CD4-positive, alpha-beta T cell (primary cell): ENCODE measurements around the gene CYP21A2. TPM values are rescaled to one million over a fixed set of nuclear protein-coding genes. Genes with fewer than 3 reads are reported as not detected.

Source experiments
- ATAC-seq: fragments of 200-7000 bp; cut with Tn5 transposase; one replicate; pipeline ENCODE4 v1.10.0; 2022; ENCODE audit warnings: mild to moderate bottlenecking; ENCODE audit not compliant: poor library complexity
- CTCF ChIA-PET: fragments of 350-600 bp; sonication (Branson Sonifier 250); formaldehyde crosslinking; loops from one replicate; lab custom pipeline; 2021; ENCODE audit warnings: antibody characterized with exemption, inconsistent platforms; lab: Charles Lee
- POLR2A ChIA-PET: fragments of 350-600 bp; sonication (Branson Sonifier 250); formaldehyde crosslinking; loops from one replicate; lab custom pipeline; 2021; ENCODE audit warnings: antibody characterized with exemption, inconsistent platforms; lab: Charles Lee
- DNase-seq, 14 experiments: peaks; one replicate each; pipeline ENCODE4 v3.0.0-alpha.2; 2013 to 2020; ENCODE audit warnings: mixed read lengths in 2 of 14
- H3K27ac ChIP-seq, 2 donors: one replicate each; pipeline versions ENCODE4 v1.5.1 to v1.7.0; 2013; ENCODE audit warnings: low read length in 2 of 2, low read depth in 1 of 2, mild to moderate bottlenecking in 1 of 2
- H3K27me3 ChIP-seq, 2 experiments: 1 replicate in 1 of 2; 2 replicates in 1 of 2; pipeline versions ENCODE4 v1.6.1 to v1.7.0; 2013; ENCODE audit warnings: low read length in 2 of 2, control low read depth in 1 of 2, mild to moderate bottlenecking in 1 of 2, moderate library complexity in 1 of 2; ENCODE audit not compliant: insufficient read depth in 2 of 2, control insufficient read depth in 1 of 2
- H3K36me3 ChIP-seq: one replicate; pipeline ENCODE4 v1.6.1; 2013; ENCODE audit warnings: low read length, control low read depth; ENCODE audit not compliant: insufficient read depth
- H3K4me1 ChIP-seq: one replicate; pipeline ENCODE4 v1.6.1; 2013; ENCODE audit warnings: low read length, control low read depth; ENCODE audit not compliant: insufficient read depth
- H3K4me3 ChIP-seq: one replicate; pipeline ENCODE4 v1.5.1; 2013; ENCODE audit warnings: mild to moderate bottlenecking, low read length, moderate library complexity
- H3K9me3 ChIP-seq, 2 experiments: 1 replicate in 1 of 2; 2 replicates in 1 of 2; pipeline versions ENCODE4 v1.6.1 to v1.7.0; 2013; ENCODE audit warnings: low read length in 2 of 2, mild to moderate bottlenecking in 2 of 2, control low read depth in 1 of 2, moderate library complexity in 1 of 2; ENCODE audit not compliant: control insufficient read depth in 1 of 2, insufficient read depth in 1 of 2
- H3K27ac Mint-ChIP-seq: one replicate; pipeline ENCODE4 v1.8.0; 2020; ENCODE audit warnings: mixed read lengths
- H3K27me3 Mint-ChIP-seq: one replicate; pipeline ENCODE4 v1.8.0; 2021; ENCODE audit warnings: mixed read lengths
- H3K36me3 Mint-ChIP-seq: one replicate; pipeline ENCODE4 v1.8.0; 2021; ENCODE audit warnings: low read depth, mixed read lengths
- H3K4me1 Mint-ChIP-seq: one replicate; pipeline ENCODE4 v1.8.0; 2021; ENCODE audit warnings: low read depth, mixed read lengths
- H3K4me3 Mint-ChIP-seq: one replicate; pipeline ENCODE4 v1.8.0; 2020; ENCODE audit warnings: mild to moderate bottlenecking, mixed read lengths
- H3K9me3 Mint-ChIP-seq: one replicate; pipeline ENCODE4 v1.8.0; 2020; ENCODE audit warnings: mixed read lengths
- CTCF ChIP-seq: fragments of 200-600 bp; IDR thresholded peaks from one replicate; pipeline ENCODE4 v1.8.0; 2022; ENCODE audit warnings: antibody characterized with exemption, mild to moderate bottlenecking
- intact Hi-C, 2 experiments: fragments of 100-400 bp; cut with DNase I in 1 of 2; cut with micrococcal nuclease in 1 of 2; formaldehyde crosslinking; loops; one replicate each; pipeline versions ENCODE4 v1.15.1 to v1.9.0; 2023 to 2025; cut with DNase I, micrococcal nuclease
- total RNA-seq, 174 experiments: library from RNA in 2 of 174; stranded (reverse) in 2 of 174; gene quantifications; one replicate each; pipeline ENCODE4 v1.2.3 and lab custom pipeline; 2021 to 2026

The CYP21A2 gene
- total RNA-seq, 2 experiments from 2014 or later: 0.17 to 0.36 TPM

- no peak overlapping the region for H3K27ac ChIP-seq
- CTCF ChIA-PET: no interaction called here
- POLR2A ChIA-PET: no interaction called here
These were observed 34.9 kb downstream of the CYP21A2 start for GRCh38 chr6:32073101-32073500.

GRCh38 chr6:32073613-32074012 is 35.4 kb downstream of the CYP21A2 start:
- CTCF ChIA-PET: no interaction called here
- no peak for DNase-seq
- H3K9me3 Mint-ChIP-seq: no peaks in the 10 kb centered on the region

More at GRCh38 chr6:32073101-32073500, 34.9 kb downstream of the CYP21A2 start:
- Histone ChIP-seq H3K9me3 (no peaks in the 10 kb centered on the region), H3K36me3 (no peaks in the 10 kb centered on the region), H3K27me3 (no peaks in the 10 kb centered on the region), H3K4me1 (no peaks in the 10 kb centered on the region), H3K4me3 (no peak overlapping the region)
- Mint-ChIP-seq H3K9me3 (no peaks in the 10 kb centered on the region), H3K27ac (no peak overlapping the region), H3K4me1 (no peaks in the 10 kb centered on the region), H3K4me3 (no peak overlapping the region), H3K27me3 (no peaks in the 10 kb centered on the region), H3K36me3 (no peaks in the 10 kb centered on the region)
- no peak for TF ChIP-seq CTCF
- no peak for ATAC-seq
- no peak for DNase-seq
- intact Hi-C loops: no loop called here

GRCh38 chr6:32074996-32075532 is 36.8 kb downstream of the CYP21A2 start:
- H3K4me1 ChIP-seq: no peaks in the 10 kb centered on the region
- POLR2A ChIA-PET: no interaction called here
- intact Hi-C loops: no loop called here
- H3K4me1 Mint-ChIP-seq: no peaks in the 10 kb centered on the region
- no peak for TF ChIP-seq CTCF
- no peaks in the 10 kb centered on the region for H3K36me3 ChIP-seq
- ATAC-seq (no peak), DNase-seq (no peak)
- CTCF ChIA-PET: interaction anchor here (0.6 kb wide), 1 partner anchor 1588 kb away, joined by 3 read pairs; no protein-coding TSS in a partner anchor
- no peaks in the 10 kb centered on the region for H3K27me3 Mint-ChIP-seq
- no peak overlapping the region for H3K4me3 Mint-ChIP-seq
- no peaks in the 10 kb centered on the region for H3K36me3 Mint-ChIP-seq
- H3K27ac Mint-ChIP-seq: no peak overlapping the region
- no peaks in the 10 kb centered on the region for H3K9me3 ChIP-seq
- H3K4me3 ChIP-seq: no peak overlapping the region
- H3K9me3 Mint-ChIP-seq: no peaks in the 10 kb centered on the region
- no peak overlapping the region for H3K27ac ChIP-seq
- H3K27me3 ChIP-seq: no peaks in the 10 kb centered on the region

More at GRCh38 chr6:32073613-32074012, 35.4 kb downstream of the CYP21A2 start:
- POLR2A ChIA-PET: no interaction called here
- no peak for ATAC-seq
- Histone ChIP-seq H3K36me3 (no peaks in the 10 kb centered on the region), H3K4me1 (no peaks in the 10 kb centered on the region), H3K4me3 (no peak overlapping the region), H3K27ac (no peak overlapping the region), H3K9me3 (no peaks in the 10 kb centered on the region), H3K27me3 (no peaks in the 10 kb centered on the region)
- TF ChIP-seq CTCF: no peak
- Mint-ChIP-seq H3K4me1 (no peaks in the 10 kb centered on the region), H3K36me3 (no peaks in the 10 kb centered on the region), H3K4me3 (no peak overlapping the region), H3K27me3 (no peaks in the 10 kb centered on the region), H3K27ac (no peak overlapping the region)
- intact Hi-C loops: no loop called here
